ENCODE data around the gene FHOD3. TPM values are rescaled to one million over a fixed set of nuclear protein-coding genes. Genes with fewer than 3 reads are reported as not detected.
A peak's percentile ranks its signal among the peaks of the same experiment; 100 is the strongest.

The FHOD3 gene
- total RNA-seq, 1 donor: 13.0 TPM

DNA sequence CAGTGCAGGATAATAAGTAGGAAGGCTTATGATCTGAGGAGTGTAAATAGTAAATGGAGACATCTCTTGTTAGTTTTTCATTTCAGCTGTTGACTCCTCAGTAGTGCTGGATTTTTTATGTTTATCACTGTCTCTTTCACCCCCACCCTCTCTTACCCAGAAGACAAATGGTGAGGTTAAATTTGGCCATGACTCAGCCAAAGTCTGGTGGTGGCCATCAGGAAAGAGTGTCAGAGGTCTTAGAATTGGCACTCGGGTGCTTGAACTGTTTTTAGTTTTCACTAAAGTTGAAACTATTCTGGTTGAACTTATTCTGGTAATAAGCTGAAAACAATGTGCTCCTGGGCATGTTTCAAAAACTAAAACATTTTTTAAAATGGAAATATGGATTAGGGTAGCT, 123.3 kb downstream of the FHOD3 start:
- TF ChIP-seq, protein P1, sequence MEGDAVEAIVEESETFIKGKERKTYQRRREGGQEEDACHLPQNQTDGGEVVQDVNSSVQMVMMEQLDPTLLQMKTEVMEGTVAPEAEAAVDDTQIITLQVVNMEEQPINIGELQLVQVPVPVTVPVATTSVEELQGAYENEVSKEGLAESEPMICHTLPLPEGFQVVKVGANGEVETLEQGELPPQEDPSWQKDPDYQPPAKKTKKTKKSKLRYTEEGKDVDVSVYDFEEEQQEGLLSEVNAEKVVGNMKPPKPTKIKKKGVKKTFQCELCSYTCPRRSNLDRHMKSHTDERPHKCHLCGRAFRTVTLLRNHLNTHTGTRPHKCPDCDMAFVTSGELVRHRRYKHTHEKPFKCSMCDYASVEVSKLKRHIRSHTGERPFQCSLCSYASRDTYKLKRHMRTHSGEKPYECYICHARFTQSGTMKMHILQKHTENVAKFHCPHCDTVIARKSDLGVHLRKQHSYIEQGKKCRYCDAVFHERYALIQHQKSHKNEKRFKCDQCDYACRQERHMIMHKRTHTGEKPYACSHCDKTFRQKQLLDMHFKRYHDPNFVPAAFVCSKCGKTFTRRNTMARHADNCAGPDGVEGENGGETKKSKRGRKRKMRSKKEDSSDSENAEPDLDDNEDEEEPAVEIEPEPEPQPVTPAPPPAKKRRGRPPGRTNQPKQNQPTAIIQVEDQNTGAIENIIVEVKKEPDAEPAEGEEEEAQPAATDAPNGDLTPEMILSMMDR (IDR thresholded peaks at IDR 0.05; ENCODE audit: extremely low read depth, low read depth, low read length): no peak
- DNase-seq (ENCODE audit: insufficient read length, low spot score, missing footprints): no peak
- peaks cover 15% of the 10 kb centered on the region for H3K4me1 ChIP-seq (ENCODE audit: insufficient read depth, low read length)
- H3K36me3 ChIP-seq (ENCODE audit: insufficient read depth, low read length): no peaks in the 10 kb centered on the region
- H3K79me2 ChIP-seq (ENCODE audit: insufficient read depth, low read length): no peaks in the 10 kb centered on the region
- no peaks in the 10 kb centered on the region for H3K27me3 ChIP-seq (ENCODE audit: insufficient read depth, low read length)
- H2AFZ ChIP-seq (ENCODE audit: low read length): peak overlapping the region; percentile 16
- H3K4me2 ChIP-seq (ENCODE audit: insufficient read depth, low read length): peak overlapping the region; percentile 2
- peak overlapping the region; percentile 2 for H3K27ac ChIP-seq (ENCODE audit: low read depth, low read length)
- no peak overlapping the region for H3K4me3 ChIP-seq (ENCODE audit: insufficient read depth, low read length)
- H3K9me3 ChIP-seq (ENCODE audit: low read depth, low read length): no peaks in the 10 kb centered on the region
- H4K20me1 ChIP-seq (ENCODE audit: insufficient read depth, low read length): no peaks in the 10 kb centered on the region

- Histone ChIP-seq H3K36me3 (ENCODE audit: insufficient read depth, low read length) (no peaks in the 10 kb centered on the region), H3K4me2 (ENCODE audit: insufficient read depth, low read length) (no peak overlapping the region), H2AFZ (ENCODE audit: low read length) (no peak overlapping the region), H3K9me3 (ENCODE audit: low read depth, low read length) (no peaks in the 10 kb centered on the region), H3K27me3 (ENCODE audit: insufficient read depth, low read length) (no peaks in the 10 kb centered on the region), H3K27ac (ENCODE audit: low read depth, low read length) (no peak overlapping the region), H3K4me1 (ENCODE audit: insufficient read depth, low read length) (peaks cover 15% of the 10 kb centered on the region), H3K79me2 (ENCODE audit: insufficient read depth, low read length) (no peaks in the 10 kb centered on the region), H3K4me3 (ENCODE audit: insufficient read depth, low read length) (no peak overlapping the region), H4K20me1 (ENCODE audit: insufficient read depth, low read length) (no peaks in the 10 kb centered on the region)
- DNase-seq (ENCODE audit: insufficient read length, low spot score, missing footprints): no peak
- TF ChIP-seq, protein P1 (IDR thresholded peaks at IDR 0.05; ENCODE audit: extremely low read depth, low read depth, low read length): no peak
Measured at GRCh38 chr18:36424741-36425142, 127.2 kb downstream of the FHOD3 start.

- no peaks in the 10 kb centered on the region for H3K9me3 ChIP-seq (ENCODE audit: low read depth, low read length)
- H3K27me3 ChIP-seq (ENCODE audit: insufficient read depth, low read length): no peaks in the 10 kb centered on the region
- H2AFZ ChIP-seq (ENCODE audit: low read length): no peak overlapping the region
- H4K20me1 ChIP-seq (ENCODE audit: insufficient read depth, low read length): no peaks in the 10 kb centered on the region
- H3K36me3 ChIP-seq (ENCODE audit: insufficient read depth, low read length): no peaks in the 10 kb centered on the region
- H3K4me1 ChIP-seq (ENCODE audit: insufficient read depth, low read length): no peaks in the 10 kb centered on the region
- DNase-seq (ENCODE audit: insufficient read length, low spot score, missing footprints): no peak
- TF ChIP-seq, protein P1 (IDR thresholded peaks at IDR 0.05; ENCODE audit: extremely low read depth, low read depth, low read length): no peak
- no peak overlapping the region for H3K4me2 ChIP-seq (ENCODE audit: insufficient read depth, low read length)
- no peak overlapping the region for H3K27ac ChIP-seq (ENCODE audit: low read depth, low read length)
- no peak overlapping the region for H3K4me3 ChIP-seq (ENCODE audit: insufficient read depth, low read length)
- H3K79me2 ChIP-seq (ENCODE audit: insufficient read depth, low read length): no peaks in the 10 kb centered on the region
Measured at GRCh38 chr18:36427369-36427768, 129.9 kb downstream of the FHOD3 start.

DNA sequence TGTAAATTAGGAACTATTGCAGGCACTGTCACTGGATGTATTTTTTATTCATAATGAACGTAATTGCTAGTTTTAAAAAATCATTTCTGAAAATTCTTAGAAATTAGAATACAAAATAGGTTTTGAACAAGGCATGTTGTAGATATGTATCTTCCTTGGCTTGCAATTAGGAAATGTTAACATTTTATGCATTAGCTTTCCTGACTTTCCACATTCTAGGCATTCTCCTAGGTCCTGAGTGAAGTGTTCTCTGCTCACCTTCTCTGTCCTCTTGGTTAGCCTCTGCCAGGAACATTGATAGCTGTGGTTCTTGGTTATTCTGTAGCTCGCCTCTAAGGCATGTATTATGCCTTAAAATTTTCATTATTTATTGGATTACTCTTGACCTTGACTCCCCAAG, 130.3 kb downstream of the FHOD3 start:
- Histone ChIP-seq H3K4me2 (ENCODE audit: insufficient read depth, low read length) (no peak overlapping the region), H3K9me3 (ENCODE audit: low read depth, low read length) (no peaks in the 10 kb centered on the region), H3K4me1 (ENCODE audit: insufficient read depth, low read length) (no peaks in the 10 kb centered on the region), H3K27ac (ENCODE audit: low read depth, low read length) (no peak overlapping the region), H3K4me3 (ENCODE audit: insufficient read depth, low read length) (no peak overlapping the region), H4K20me1 (ENCODE audit: insufficient read depth, low read length) (no peaks in the 10 kb centered on the region), H3K36me3 (ENCODE audit: insufficient read depth, low read length) (no peaks in the 10 kb centered on the region), H3K79me2 (ENCODE audit: insufficient read depth, low read length) (no peaks in the 10 kb centered on the region), H3K27me3 (ENCODE audit: insufficient read depth, low read length) (no peaks in the 10 kb centered on the region), H2AFZ (ENCODE audit: low read length) (no peak overlapping the region)
- TF ChIP-seq, protein P1 (IDR thresholded peaks at IDR 0.05; ENCODE audit: extremely low read depth, low read depth, low read length): no peak
- no peak for DNase-seq (ENCODE audit: insufficient read length, low spot score, missing footprints)
